Measurements from ENCODE around the gene ZC3H6.

The ZC3H6 gene

GRCh38 chr2:112259509-112260294, 15.7 kb upstream of the ZC3H6 start:
- peak; percentile 74 for DNase-seq (ENCODE audit: low read depth)
- H3K4me3 ChIP-seq (ENCODE audit: low read length) = no peak overlapping the region
- peak; percentile 100 for TF ChIP-seq CTCF (conservative IDR thresholded peaks at IDR 0.05; ENCODE audit: low read length)

GRCh38 chr2:112260295-112260625, 15.1 kb upstream of the ZC3H6 start:
- no peak for TF ChIP-seq CTCF (conservative IDR thresholded peaks at IDR 0.05; ENCODE audit: low read length)
- H3K4me3 ChIP-seq (ENCODE audit: low read length) = no peak overlapping the region
- DNase-seq (ENCODE audit: low read depth) = no peak

- H3K4me3 ChIP-seq (ENCODE audit: low read length) = no peak overlapping the region
These were observed 12.5 kb upstream of the ZC3H6 start for GRCh38 chr2:112262876-112263275.

GRCh38 chr2:112268547-112268946, 6.8 kb upstream of the ZC3H6 start:
- no peak overlapping the region for H3K4me3 ChIP-seq (ENCODE audit: low read length)
- no peak for TF ChIP-seq CTCF (conservative IDR thresholded peaks at IDR 0.05; ENCODE audit: low read length)
- no peak for DNase-seq (ENCODE audit: low read depth)

More at GRCh38 chr2:112262876-112263275, 12.5 kb upstream of the ZC3H6 start:
- no peak for DNase-seq (ENCODE audit: low read depth)
- TF ChIP-seq CTCF (conservative IDR thresholded peaks at IDR 0.05; ENCODE audit: low read length) = no peak

- TF ChIP-seq CTCF (conservative IDR thresholded peaks at IDR 0.05; ENCODE audit: low read length) = no peak
- no peak overlapping the region for H3K4me3 ChIP-seq (ENCODE audit: low read length)
- no peak for DNase-seq (ENCODE audit: low read depth)
These were observed 2.7 kb upstream of the ZC3H6 start for GRCh38 chr2:112272669-112273068.

- no peak for DNase-seq (ENCODE audit: low read depth)
- TF ChIP-seq CTCF (conservative IDR thresholded peaks at IDR 0.05; ENCODE audit: low read length) = no peak
- no peak overlapping the region for H3K4me3 ChIP-seq (ENCODE audit: low read length)
These were observed 2.0 kb upstream of the ZC3H6 start for GRCh38 chr2:112273349-112273748.

All from AG10803 (cell line).